Activated CD4-positive, alpha-beta memory T cell treated with anti-CD3 and anti-CD28 coated beads, Interleukin-2, amount 10 ng/mL, durations not matched to agents 7 days and 5 days (primary cell): Measurements from ENCODE around the gene PSENEN. TPM values are rescaled to one million over a fixed set of nuclear protein-coding genes. Genes with fewer than 3 reads are reported as not detected.

Experiments
- CTCF ChIA-PET: fragments of 350-600 bp; sonication (Branson Sonifier 250); formaldehyde crosslinking; loops from one replicate; lab custom pipeline; 2021; ENCODE audit warnings: antibody characterized with exemption, inconsistent platforms; lab: Charles Lee
- POLR2A ChIA-PET: fragments of 350-600 bp; sonication (Branson Sonifier 250); formaldehyde crosslinking; loops from one replicate; lab custom pipeline; 2021; ENCODE audit warnings: antibody characterized with exemption; lab: Charles Lee
- DNase-seq: peaks from one replicate; pipeline ENCODE4 v3.0.0-alpha.2; 2020
- H3K27ac Mint-ChIP-seq: one replicate; pipeline ENCODE4 v1.8.0; 2021; ENCODE audit warnings: mild to moderate bottlenecking, mixed read lengths
- H3K27me3 Mint-ChIP-seq: one replicate; pipeline ENCODE4 v1.8.0; 2021; ENCODE audit warnings: mixed read lengths
- H3K36me3 Mint-ChIP-seq: one replicate; pipeline ENCODE4 v1.8.0; 2021; ENCODE audit warnings: low read depth, mixed read lengths
- H3K4me1 Mint-ChIP-seq: one replicate; pipeline ENCODE4 v1.8.0; 2021; ENCODE audit warnings: mixed read lengths
- H3K4me3 Mint-ChIP-seq: one replicate; pipeline ENCODE4 v1.8.0; 2021; ENCODE audit warnings: mild to moderate bottlenecking, mixed read lengths
- H3K9me3 Mint-ChIP-seq: one replicate; pipeline ENCODE4 v1.8.0; 2021; ENCODE audit warnings: mixed read lengths
- total RNA-seq, 2 experiments: library from RNA; stranded (reverse); gene quantifications; one replicate each; pipeline ENCODE4 v1.2.3, GENCODE V29; 2021

The PSENEN gene
- total RNA-seq, 2 experiments from 2014 or later: 48.1 to 51.3 TPM

GRCh38 chr19:35783469-35784434 lies 38.3 kb downstream of the PSENEN start:
- Mint-ChIP-seq H3K4me3 (no peak overlapping the region), H3K9me3 (no peaks in the 10 kb centered on the region), H3K27ac (no peak overlapping the region), H3K4me1 (peaks cover 3% of the 10 kb centered on the region), H3K27me3 (no peaks in the 10 kb centered on the region), H3K36me3 (peaks cover 26% of the 10 kb centered on the region)
- ChIA-PET CTCF (no interaction called here), POLR2A (no interaction called here)
- no peak for DNase-seq

- no peak for DNase-seq
- Mint-ChIP-seq H3K9me3 (no peaks in the 10 kb centered on the region), H3K4me1 (no peaks in the 10 kb centered on the region), H3K27ac (no peak overlapping the region), H3K4me3 (no peak overlapping the region), H3K36me3 (peaks cover 20% of the 10 kb centered on the region), H3K27me3 (no peaks in the 10 kb centered on the region)
- POLR2A ChIA-PET: no interaction called here
- CTCF ChIA-PET: no interaction called here
These were observed 39.3 kb downstream of the PSENEN start for GRCh38 chr19:35784503-35785338.

GRCh38 chr19:35785339-35785627 lies 39.8 kb downstream of the PSENEN start:
- no peaks in the 10 kb centered on the region for H3K27me3 Mint-ChIP-seq
- no peaks in the 10 kb centered on the region for H3K4me1 Mint-ChIP-seq
- no peaks in the 10 kb centered on the region for H3K9me3 Mint-ChIP-seq
- no peak overlapping the region for H3K4me3 Mint-ChIP-seq
- ChIA-PET POLR2A (no interaction called here), CTCF (no interaction called here)
- no peak for DNase-seq
- H3K36me3 Mint-ChIP-seq: peaks cover 16% of the 10 kb centered on the region
- no peak overlapping the region for H3K27ac Mint-ChIP-seq

- CTCF ChIA-PET: no interaction called here
- POLR2A ChIA-PET: no interaction called here
- H3K4me3 Mint-ChIP-seq: no peak overlapping the region
- H3K36me3 Mint-ChIP-seq: peaks cover 10% of the 10 kb centered on the region
- no peaks in the 10 kb centered on the region for H3K9me3 Mint-ChIP-seq
- H3K27ac Mint-ChIP-seq: no peak overlapping the region
- no peaks in the 10 kb centered on the region for H3K27me3 Mint-ChIP-seq
- no peak for DNase-seq
- no peaks in the 10 kb centered on the region for H3K4me1 Mint-ChIP-seq
These were observed 41.1 kb downstream of the PSENEN start for GRCh38 chr19:35786299-35787160.

- no peak overlapping the region for H3K27ac Mint-ChIP-seq
- H3K4me3 Mint-ChIP-seq: no peak overlapping the region
- H3K9me3 Mint-ChIP-seq: no peaks in the 10 kb centered on the region
- ChIA-PET POLR2A (no interaction called here), CTCF (no interaction called here)
- H3K36me3 Mint-ChIP-seq: peaks cover 8% of the 10 kb centered on the region
- no peaks in the 10 kb centered on the region for H3K27me3 Mint-ChIP-seq
- DNase-seq: no peak
- H3K4me1 Mint-ChIP-seq: no peaks in the 10 kb centered on the region
These were observed 41.9 kb downstream of the PSENEN start for GRCh38 chr19:35787227-35787799.

- ChIA-PET POLR2A (interaction anchor here (1.3 kb wide), 1 partner anchor 16 kb away, joined by 3 read pairs; no protein-coding TSS in a partner anchor), CTCF (no interaction called here)
- H3K27me3 Mint-ChIP-seq: no peaks in the 10 kb centered on the region
- H3K9me3 Mint-ChIP-seq: no peaks in the 10 kb centered on the region
- peaks cover 2% of the 10 kb centered on the region for H3K36me3 Mint-ChIP-seq
- no peak overlapping the region for H3K27ac Mint-ChIP-seq
- no peak overlapping the region for H3K4me3 Mint-ChIP-seq
- no peaks in the 10 kb centered on the region for H3K4me1 Mint-ChIP-seq
- DNase-seq: no peak
These were observed 42.9 kb downstream of the PSENEN start for GRCh38 chr19:35788205-35788960.

GRCh38 chr19:35789195-35789977 lies 43.9 kb downstream of the PSENEN start:
- Mint-ChIP-seq H3K9me3 (no peaks in the 10 kb centered on the region), H3K27ac (no peak overlapping the region), H3K4me3 (no peak overlapping the region), H3K4me1 (no peaks in the 10 kb centered on the region), H3K27me3 (peaks cover 4% of the 10 kb centered on the region), H3K36me3 (no peaks in the 10 kb centered on the region)
- CTCF ChIA-PET: no interaction called here
- POLR2A ChIA-PET: interaction anchor here (0.6 to 1.3 kb wide), 3 partner anchors 17 to 49 kb away, joined by 3 read pairs; no protein-coding TSS in a partner anchor
- no peak for DNase-seq

GRCh38 chr19:35789978-35790944 lies 44.8 kb downstream of the PSENEN start:
- DNase-seq: no peak
- H3K4me1 Mint-ChIP-seq: no peaks in the 10 kb centered on the region
- no peaks in the 10 kb centered on the region for H3K36me3 Mint-ChIP-seq
- H3K27ac Mint-ChIP-seq: no peak overlapping the region
- CTCF ChIA-PET: no interaction called here
- no peak overlapping the region for H3K4me3 Mint-ChIP-seq
- H3K27me3 Mint-ChIP-seq: peaks cover 4% of the 10 kb centered on the region
- H3K9me3 Mint-ChIP-seq: no peaks in the 10 kb centered on the region
- POLR2A ChIA-PET: interaction anchor here (1.1 to 1.3 kb wide), 2 partner anchors 18 to 43 kb away, joined by 3 read pairs; no protein-coding TSS in a partner anchor

GRCh38 chr19:35790981-35791813 lies 45.7 kb downstream of the PSENEN start:
- Mint-ChIP-seq H3K27me3 (peaks cover 8% of the 10 kb centered on the region), H3K9me3 (no peaks in the 10 kb centered on the region), H3K36me3 (no peaks in the 10 kb centered on the region), H3K4me1 (no peaks in the 10 kb centered on the region), H3K27ac (no peak overlapping the region), H3K4me3 (no peak overlapping the region)
- ChIA-PET POLR2A (no interaction called here), CTCF (no interaction called here)
- no peak for DNase-seq

GRCh38 chr19:35791814-35792279 lies 46.4 kb downstream of the PSENEN start:
- CTCF ChIA-PET: no interaction called here
- H3K36me3 Mint-ChIP-seq: no peaks in the 10 kb centered on the region
- no peak for DNase-seq
- H3K9me3 Mint-ChIP-seq: no peaks in the 10 kb centered on the region
- no peak overlapping the region for H3K4me3 Mint-ChIP-seq
- H3K4me1 Mint-ChIP-seq: no peaks in the 10 kb centered on the region
- H3K27ac Mint-ChIP-seq: no peak overlapping the region
- POLR2A ChIA-PET: no interaction called here
- peaks cover 15% of the 10 kb centered on the region for H3K27me3 Mint-ChIP-seq
